Ovary (tissue), 9 donors: Measurements from ENCODE around the gene TNFRSF1A. TPM values are rescaled to one million over a fixed set of nuclear protein-coding genes. Genes with fewer than 3 reads are reported as not detected.

ENCODE experiments used
- DNase-seq, 5 donors: peaks; one replicate each; pipeline ENCODE4 v3.0.0-alpha.2; 2019 to 2020
- H3K27ac ChIP-seq, 2 donors: fragments of 200-600 bp; one replicate each; pipeline versions ENCODE4 v1.5.1 to v1.8.0; 2019 to 2022
- H3K27me3 ChIP-seq: fragments of 200-600 bp; one replicate; pipeline ENCODE4 v1.8.0; 2022
- H3K36me3 ChIP-seq: fragments of 200-600 bp; sonication (generic); one replicate; pipeline ENCODE4 v1.5.1; 2019
- H3K4me1 ChIP-seq: one replicate; pipeline ENCODE4 v1.8.1; 2013; ENCODE audit warnings: mild to moderate bottlenecking, moderate library complexity; ENCODE audit not compliant: insufficient read depth
- H3K4me3 ChIP-seq: fragments of 200-600 bp; sonication (generic); one replicate; pipeline ENCODE4 v1.5.1; 2017
- H3K9me3 ChIP-seq, 2 donors: fragments of 200-600 bp in 1 of 2; sonication (generic) in 1 of 2; one replicate each; pipeline versions ENCODE4 v1.5.1 to v1.8.1; 2013 to 2019; ENCODE audit warnings: mild to moderate bottlenecking in 1 of 2, moderate library complexity in 1 of 2
- EP300 ChIP-seq: sonication (generic); formaldehyde crosslinking; IDR thresholded peaks from one replicate; pipeline ENCODE4 v1.6.1; 2017; ENCODE audit warnings: antibody characterized with exemption
- POLR2A ChIP-seq: fragments of 450-650 bp; IDR thresholded peaks from one replicate; pipeline ENCODE4 v1.6.1; 2017; ENCODE audit warnings: antibody characterized with exemption, mild to moderate bottlenecking, moderate library complexity
- WGBS, 3 donors: extraction: QIAGEN DNeasy Blood & Tissue Kit in 1 of 3; methylation state at CpG; one replicate each; pipeline versions ENCODE4 v1.1.5 to v1.1.7; 2013 to 2017; 5-methylcytosine and 5-hydroxymethylcytosine counted together
- intact Hi-C, 4 donors: fragments of 100-400 bp; cut with DNase I; formaldehyde crosslinking; loops; one replicate each; pipeline versions ENCODE4 v1.11.0 to v1.15.1; 2022 to 2023
- polyA plus RNA-seq, 2 donors: library from polyadenylated mRNA; stranded (reverse); fragments of 200-250 nt in 1 of 2; fragments of 350-450 nt in 1 of 2; fragmentation: Illumina TruSeq in 1 of 2; extraction: RNeasy Lipid Tissue Mini Kit (QIAGEN cat#74804) in 1 of 2; gene quantifications; one replicate each; pipeline ENCODE4 v1.2.3, GENCODE V29; 2013 to 2014
- total RNA-seq, 7 donors: library from RNA; depleted of rRNA in 2 of 7; stranded (reverse); fragments of >200 nt in 2 of 7; fragmentation: NEBNext Ultra II Directional in 3 of 7; extraction: Animal tissue kit (Norgen Biotek cat#: 25700) in 3 of 7; gene quantifications; one replicate each; pipeline versions ENCODE4 v1.1.0 to v1.2.4, GENCODE V29; 2016 to 2023
- TF ChIP-seq, protein P1 (sequence below), 3 donors: fragments of 450-650 bp in 2 of 3; fragments of 200-600 bp in 1 of 3; IDR thresholded peaks; one replicate each; pipeline versions ENCODE4 v1.5.1 to v1.8.0; 2016 to 2022; ENCODE audit warnings: antibody characterized with exemption in 3 of 3, mild to moderate bottlenecking in 1 of 3
- donor health status: DM: no; HTN: no; CAD: no; lungs with moderate emphysema.
- donor health status: DM: no; HTN: no; CAD: no.
- donor health status: Bipolar disorder and iron deficiency.
- donor health status: DM: yes; HTN: yes; CAD: no.
- donor health status: DM: no; HTN: no; CAD: no.
- donor health status: DM: yes; HTN: yes; CAD: no.

The TNFRSF1A gene
- total and polyA plus RNA-seq, 9 donors, result 92.8 to 274 (median 179) TPM

GRCh38 chr12:6383572-6384498 lies 42.0 kb upstream of the TNFRSF1A start, which contains the start of gene LTBR:
Gene LTBR (plus strand): TSS chr12:6384162. CDS start chr12:6384359, 197 bp downstream.
- peak; percentile 81 for TF ChIP-seq POLR2A
- TF ChIP-seq, protein P1, sequence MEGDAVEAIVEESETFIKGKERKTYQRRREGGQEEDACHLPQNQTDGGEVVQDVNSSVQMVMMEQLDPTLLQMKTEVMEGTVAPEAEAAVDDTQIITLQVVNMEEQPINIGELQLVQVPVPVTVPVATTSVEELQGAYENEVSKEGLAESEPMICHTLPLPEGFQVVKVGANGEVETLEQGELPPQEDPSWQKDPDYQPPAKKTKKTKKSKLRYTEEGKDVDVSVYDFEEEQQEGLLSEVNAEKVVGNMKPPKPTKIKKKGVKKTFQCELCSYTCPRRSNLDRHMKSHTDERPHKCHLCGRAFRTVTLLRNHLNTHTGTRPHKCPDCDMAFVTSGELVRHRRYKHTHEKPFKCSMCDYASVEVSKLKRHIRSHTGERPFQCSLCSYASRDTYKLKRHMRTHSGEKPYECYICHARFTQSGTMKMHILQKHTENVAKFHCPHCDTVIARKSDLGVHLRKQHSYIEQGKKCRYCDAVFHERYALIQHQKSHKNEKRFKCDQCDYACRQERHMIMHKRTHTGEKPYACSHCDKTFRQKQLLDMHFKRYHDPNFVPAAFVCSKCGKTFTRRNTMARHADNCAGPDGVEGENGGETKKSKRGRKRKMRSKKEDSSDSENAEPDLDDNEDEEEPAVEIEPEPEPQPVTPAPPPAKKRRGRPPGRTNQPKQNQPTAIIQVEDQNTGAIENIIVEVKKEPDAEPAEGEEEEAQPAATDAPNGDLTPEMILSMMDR (IDR thresholded peaks at IDR 0.05), result peak in 1 of 3 donors; percentile 29
- peak; percentile 85 for TF ChIP-seq EP300
- Histone ChIP-seq H3K36me3 (no peaks in the 10 kb centered on the region), H3K27me3 (no peaks in the 10 kb centered on the region), H3K27ac (peak within 1 kb of the TSS; percentile 89 to 91), H3K4me3 (peak within 1 kb of the TSS; percentile 69), H3K4me1 (peaks cover 10% of the 10 kb centered on the region), H3K9me3 (no peaks in the 10 kb centered on the region)
- intact Hi-C loops, result loop anchor here in 3 of 4 donors (5.0 kb wide), 1 partner anchor 47 kb away; no protein-coding TSS in a partner anchor
- DNase-seq, result peak; percentile 95 to 97 (median 96)
- 1 to 2% (median 1%) methylated on average over 44 to 62 of the region's 62 CpGs for WGBS, 3 donors

DNA sequence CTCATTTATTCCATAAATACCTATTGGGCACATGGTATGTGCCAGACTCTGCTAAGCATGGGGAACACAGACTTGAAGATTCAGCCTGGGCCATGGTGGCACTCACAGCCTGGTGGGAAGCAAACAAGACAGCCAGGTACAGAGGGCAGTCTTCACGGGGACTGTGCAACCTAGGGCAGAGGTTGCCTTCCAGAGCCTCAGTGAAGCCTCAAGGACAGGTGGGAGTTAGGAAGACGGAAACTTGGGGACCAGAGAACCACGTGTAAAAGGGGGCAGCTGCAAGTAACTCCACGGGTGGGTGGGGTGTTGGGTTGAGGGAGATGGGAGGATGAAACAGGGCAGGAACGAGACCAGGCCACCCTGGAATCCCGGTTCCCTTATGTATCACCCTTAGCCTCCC lies 41.1 kb upstream of the TNFRSF1A start:
- TF ChIP-seq, protein P1 (IDR thresholded peaks at IDR 0.05), result no peak
- no peak for TF ChIP-seq POLR2A
- no peak for TF ChIP-seq EP300
- DNase-seq, result no peak
- no peaks in the 10 kb centered on the region for H3K36me3 ChIP-seq
- peak overlapping the region; percentile 89 to 91 for H3K27ac ChIP-seq
- peaks cover 10% of the 10 kb centered on the region for H3K4me1 ChIP-seq
- no peak overlapping the region for H3K4me3 ChIP-seq
- WGBS, 3 donors, result 55 to 71% (median 59%) methylated on average over 6 of the region's 6 CpGs
- H3K9me3 ChIP-seq, result no peaks in the 10 kb centered on the region
- H3K27me3 ChIP-seq, result no peaks in the 10 kb centered on the region
- intact Hi-C loops, result loop anchor here in 3 of 4 donors (5.0 kb wide), 1 partner anchor 46 kb away; no protein-coding TSS in a partner anchor

DNA sequence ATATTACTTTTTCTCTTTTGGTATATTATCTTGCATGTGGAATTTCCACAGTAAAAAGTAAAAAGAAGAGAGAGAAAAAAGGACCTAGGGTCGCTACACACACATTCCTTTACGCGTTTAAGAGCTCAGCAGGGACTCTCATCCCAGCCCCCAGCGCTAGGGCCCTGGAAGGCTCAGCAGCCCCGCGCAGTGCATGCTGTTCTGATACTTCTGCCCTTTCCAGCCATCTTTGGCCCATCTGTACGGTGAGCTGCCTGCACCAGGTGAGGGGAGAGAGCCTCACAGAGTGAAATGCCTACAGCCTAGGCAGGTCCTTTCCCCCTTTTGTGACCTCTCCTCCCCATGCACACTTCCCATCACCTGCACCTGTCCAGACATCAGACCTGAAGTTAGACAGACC lies 40.5 kb upstream of the TNFRSF1A start:
- Histone ChIP-seq H3K9me3 (no peaks in the 10 kb centered on the region), H3K36me3 (no peaks in the 10 kb centered on the region), H3K27me3 (no peaks in the 10 kb centered on the region), H3K4me3 (no peak overlapping the region), H3K4me1 (peaks cover 10% of the 10 kb centered on the region), H3K27ac (peak overlapping the region in 1 of 2 donors; percentile 91)
- intact Hi-C loops, result loop anchor here in 3 of 4 donors (5.0 kb wide), 1 partner anchor 45 kb away; no protein-coding TSS in a partner anchor
- WGBS, 3 donors, result 80 to 84% (median 82%) methylated on average over 7 of the region's 7 CpGs
- TF ChIP-seq EP300 (no peak), POLR2A (no peak)
- TF ChIP-seq, protein P1 (IDR thresholded peaks at IDR 0.05), result no peak
- DNase-seq, result no peak

- Histone ChIP-seq H3K36me3 (no peaks in the 10 kb centered on the region), H3K27ac (no peak overlapping the region), H3K4me1 (peaks cover 18% of the 10 kb centered on the region), H3K4me3 (no peak overlapping the region), H3K27me3 (no peaks in the 10 kb centered on the region), H3K9me3 (no peaks in the 10 kb centered on the region)
- intact Hi-C loops, result loop anchor here in 3 of 4 donors (5.0 kb wide), 1 partner anchor 43 kb away; no protein-coding TSS in a partner anchor
- WGBS, 3 donors, result 87 to 90% (median 90%) methylated on average over 14 of the region's 14 CpGs
- DNase-seq, result no peak
- TF ChIP-seq POLR2A, result no peak
- TF ChIP-seq EP300, result no peak
- TF ChIP-seq, protein P1 (IDR thresholded peaks at IDR 0.05), result no peak
Measured at GRCh38 chr12:6380141-6381121, 38.6 kb upstream of the TNFRSF1A start.
